Progenitor cell of endocrine pancreas (in vitro differentiated cells): ENCODE data around the gene KRTAP5-7. TPM values are rescaled to one million over a fixed set of nuclear protein-coding genes. Genes with fewer than 3 reads are reported as not detected.

ENCODE experiments used
- DNase-seq: peaks from one replicate; pipeline ENCODE4 v3.0.0; 2021; ENCODE audit warnings: low spot score; ENCODE audit not compliant: unreplicated experiment
- H3K27ac Mint-ChIP-seq: 2 replicates; pipeline ENCODE4 v1.8.0; 2021; ENCODE audit warnings: mild to moderate bottlenecking, moderate library complexity, mixed read lengths
- H3K27me3 Mint-ChIP-seq: 2 replicates; pipeline ENCODE4 v1.8.0; 2021; ENCODE audit warnings: mixed read lengths
- H3K36me3 Mint-ChIP-seq: 2 replicates; pipeline ENCODE4 v1.8.0; 2022; ENCODE audit warnings: mixed read lengths; ENCODE audit not compliant: insufficient read depth
- H3K4me1 Mint-ChIP-seq: 2 replicates; pipeline ENCODE4 v1.8.0; 2021; ENCODE audit warnings: low read depth, mixed read lengths
- H3K4me3 Mint-ChIP-seq: 2 replicates; pipeline ENCODE4 v1.8.0; 2021; ENCODE audit warnings: low read depth, mild to moderate bottlenecking, moderate library complexity, mixed read lengths
- H3K9me3 Mint-ChIP-seq: 2 replicates; pipeline ENCODE4 v1.8.0; 2021; ENCODE audit warnings: low read depth, mixed read lengths
- total RNA-seq: library from RNA; stranded (reverse); gene quantifications from 2 replicates; pipeline ENCODE4 v1.2.1, GENCODE V29; 2021
- TF ChIP-seq, protein P1 (sequence below): fragments of 200-600 bp; sonication (generic); IDR thresholded peaks from one replicate; pipeline ENCODE4 v1.5.0; 2021; ENCODE audit warnings: antibody characterized with exemption, mild to moderate bottlenecking; ENCODE audit not compliant: unreplicated experiment

Gene KRTAP5-7
- total RNA-seq, 1 donor from 2014 or later = 0.41 TPM

DNA sequence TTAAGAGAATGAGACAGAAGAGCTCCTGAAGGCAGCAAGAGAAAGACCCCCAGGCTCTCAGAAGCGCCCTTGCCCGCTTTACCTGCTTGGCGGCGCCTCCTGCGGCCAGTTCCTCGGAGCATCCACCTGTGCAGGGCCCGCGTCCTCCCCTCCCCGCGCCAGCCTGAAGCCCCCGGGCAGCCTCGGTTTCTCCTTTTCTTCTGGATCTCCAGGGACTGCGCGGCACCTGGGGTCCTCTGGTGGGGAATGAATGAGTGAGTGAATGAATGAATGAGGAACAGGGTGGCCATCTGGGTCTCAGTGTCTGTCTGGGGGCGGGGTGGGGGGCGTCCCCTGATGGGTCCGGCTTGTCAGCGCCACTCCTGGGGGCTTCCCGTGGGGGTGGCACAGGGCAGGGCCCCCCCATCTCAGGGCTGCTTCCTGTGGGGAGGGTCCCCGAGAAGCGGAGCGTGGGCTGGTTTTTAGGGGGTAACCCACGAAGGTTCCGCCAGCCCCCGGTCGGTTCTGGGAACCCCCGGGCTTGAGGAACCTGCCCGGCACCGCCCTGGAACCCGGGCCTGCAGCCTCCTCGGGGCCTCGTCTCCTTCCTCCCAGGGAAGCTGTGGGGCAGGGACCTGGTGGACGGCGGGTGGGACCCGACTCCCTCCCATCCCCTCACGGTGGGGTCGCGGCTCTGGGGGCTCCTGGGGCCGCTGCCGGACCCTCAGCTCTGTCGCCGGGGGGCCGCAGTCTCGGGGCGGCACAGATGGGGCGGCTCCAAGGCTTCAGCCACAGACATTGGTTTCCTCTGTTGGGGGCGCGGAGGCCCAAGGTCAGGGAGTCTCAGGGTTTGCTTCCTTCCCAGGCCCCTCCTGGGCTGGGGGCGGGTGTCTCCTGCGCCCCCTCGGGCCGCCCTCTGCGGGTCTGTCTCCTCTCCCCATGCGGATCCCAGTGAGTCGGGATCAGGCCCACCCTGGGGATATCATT lies 8.3 kb upstream of the KRTAP5-7 start:
- Mint-ChIP-seq H3K4me1 (no peaks in the 10 kb centered on the region), H3K9me3 (peaks cover 7% of the 10 kb centered on the region), H3K27ac (no peak overlapping the region), H3K36me3 (peaks cover 4% of the 10 kb centered on the region), H3K4me3 (no peak overlapping the region), H3K27me3 (no peaks in the 10 kb centered on the region)
- TF ChIP-seq, protein P1, sequence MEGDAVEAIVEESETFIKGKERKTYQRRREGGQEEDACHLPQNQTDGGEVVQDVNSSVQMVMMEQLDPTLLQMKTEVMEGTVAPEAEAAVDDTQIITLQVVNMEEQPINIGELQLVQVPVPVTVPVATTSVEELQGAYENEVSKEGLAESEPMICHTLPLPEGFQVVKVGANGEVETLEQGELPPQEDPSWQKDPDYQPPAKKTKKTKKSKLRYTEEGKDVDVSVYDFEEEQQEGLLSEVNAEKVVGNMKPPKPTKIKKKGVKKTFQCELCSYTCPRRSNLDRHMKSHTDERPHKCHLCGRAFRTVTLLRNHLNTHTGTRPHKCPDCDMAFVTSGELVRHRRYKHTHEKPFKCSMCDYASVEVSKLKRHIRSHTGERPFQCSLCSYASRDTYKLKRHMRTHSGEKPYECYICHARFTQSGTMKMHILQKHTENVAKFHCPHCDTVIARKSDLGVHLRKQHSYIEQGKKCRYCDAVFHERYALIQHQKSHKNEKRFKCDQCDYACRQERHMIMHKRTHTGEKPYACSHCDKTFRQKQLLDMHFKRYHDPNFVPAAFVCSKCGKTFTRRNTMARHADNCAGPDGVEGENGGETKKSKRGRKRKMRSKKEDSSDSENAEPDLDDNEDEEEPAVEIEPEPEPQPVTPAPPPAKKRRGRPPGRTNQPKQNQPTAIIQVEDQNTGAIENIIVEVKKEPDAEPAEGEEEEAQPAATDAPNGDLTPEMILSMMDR = no peak
- no peak for DNase-seq

- Mint-ChIP-seq H3K4me3 (no peak overlapping the region), H3K27me3 (no peaks in the 10 kb centered on the region), H3K9me3 (peaks cover 7% of the 10 kb centered on the region), H3K27ac (no peak overlapping the region), H3K36me3 (peaks cover 4% of the 10 kb centered on the region), H3K4me1 (no peaks in the 10 kb centered on the region)
- TF ChIP-seq, protein P1 = no peak
- no peak for DNase-seq
These were observed 7.5 kb upstream of the KRTAP5-7 start for GRCh38 chr11:71519546-71519945.

- peaks cover 5% of the 10 kb centered on the region for H3K4me1 Mint-ChIP-seq
- H3K4me3 Mint-ChIP-seq = no peak overlapping the region
- H3K36me3 Mint-ChIP-seq = peaks cover 4% of the 10 kb centered on the region
- H3K27ac Mint-ChIP-seq = no peak overlapping the region
- peaks cover 7% of the 10 kb centered on the region for H3K9me3 Mint-ChIP-seq
- TF ChIP-seq, protein P1 = no peak
- no peaks in the 10 kb centered on the region for H3K27me3 Mint-ChIP-seq
- no peak for DNase-seq
These were observed 1.7 kb upstream of the KRTAP5-7 start for GRCh38 chr11:71525188-71525937.

DNA sequence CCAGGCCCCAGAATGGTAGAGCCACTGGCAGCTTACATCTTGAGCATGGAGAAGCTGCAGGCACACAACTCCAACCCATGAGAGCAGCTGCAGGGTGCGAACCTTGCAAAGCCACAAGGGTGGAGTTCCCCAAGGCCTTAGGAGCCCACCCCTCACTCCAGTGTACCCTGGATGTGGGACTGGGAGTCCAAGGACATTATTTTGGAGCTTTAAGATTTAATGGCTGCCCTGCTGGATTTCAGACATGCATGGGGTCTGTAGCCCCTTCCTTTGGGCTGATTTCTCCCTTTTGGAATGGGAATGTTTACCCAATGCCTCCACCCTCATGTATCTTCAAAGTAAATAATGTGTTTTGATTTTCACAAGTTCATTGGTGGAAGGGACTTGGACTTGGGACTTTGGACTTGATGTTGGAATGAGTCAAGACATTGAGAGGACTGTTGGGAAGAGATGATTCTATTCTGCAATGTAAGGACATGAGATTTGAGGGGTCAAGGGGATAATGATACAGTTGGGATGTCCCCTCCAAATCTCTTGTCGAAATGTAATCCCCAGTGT lies 1.1 kb upstream of the KRTAP5-7 start:
- TF ChIP-seq, protein P1 = no peak
- peaks cover 4% of the 10 kb centered on the region for H3K36me3 Mint-ChIP-seq
- H3K4me1 Mint-ChIP-seq = peaks cover 5% of the 10 kb centered on the region
- peaks cover 7% of the 10 kb centered on the region for H3K9me3 Mint-ChIP-seq
- H3K27ac Mint-ChIP-seq = no peak overlapping the region
- no peaks in the 10 kb centered on the region for H3K27me3 Mint-ChIP-seq
- no peak for DNase-seq
- no peak overlapping the region for H3K4me3 Mint-ChIP-seq

DNA sequence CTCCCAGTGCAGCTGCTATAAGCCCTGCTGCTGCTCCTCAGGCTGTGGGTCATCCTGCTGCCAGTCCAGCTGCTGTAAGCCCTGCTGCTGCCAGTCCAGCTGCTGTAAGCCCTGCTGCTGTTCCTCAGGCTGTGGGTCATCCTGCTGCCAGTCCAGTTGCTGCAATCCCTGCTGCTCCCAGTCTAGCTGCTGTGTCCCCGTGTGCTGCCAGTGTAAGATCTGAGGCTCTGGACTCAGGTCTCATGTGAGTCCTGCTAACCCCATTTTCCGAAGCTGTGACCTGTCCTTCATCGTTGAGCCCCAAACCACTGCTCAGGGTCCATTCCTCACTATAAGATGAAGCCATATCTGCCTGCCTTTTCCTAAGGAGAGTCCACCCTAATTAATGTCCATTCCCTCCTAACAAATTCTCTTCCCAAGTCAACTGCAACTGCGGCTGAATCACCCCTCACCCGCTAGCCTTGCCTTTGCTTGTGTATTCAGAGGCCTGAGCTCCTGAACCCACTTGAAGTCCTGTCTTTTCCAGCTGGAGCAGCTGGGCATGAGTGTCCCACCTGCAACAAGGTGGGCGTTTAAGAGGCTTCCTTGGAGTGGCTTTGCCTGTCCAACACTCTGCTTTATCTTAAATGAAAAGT lies 626 bp downstream of the KRTAP5-7 start:
- Mint-ChIP-seq H3K4me1 (peaks cover 5% of the 10 kb centered on the region), H3K36me3 (no peaks in the 10 kb centered on the region), H3K27me3 (no peaks in the 10 kb centered on the region), H3K27ac (no peak overlapping the region), H3K4me3 (no peak overlapping the region), H3K9me3 (no peaks in the 10 kb centered on the region)
- TF ChIP-seq, protein P1 = no peak
- no peak for DNase-seq
